ENCODE results near the gene MPC1.
"Not testable (repeated sequence)": the region's sequence is repeated elsewhere in the genome, so short reads cannot be mapped to it uniquely, and the experiment has no call there.

The MPC1 gene

GRCh38 chr6:166379103-166379586 lies 3.6 kb downstream of the MPC1 start:
- no peak for DNase-seq

- DNase-seq: no peak
These were observed 5.0 kb downstream of the MPC1 start for GRCh38 chr6:166377721-166378120.

- DNase-seq: no peak
These were observed 7.7 kb downstream of the MPC1 start for GRCh38 chr6:166375013-166375412.

- DNase-seq: no peak
These were observed 12.3 kb downstream of the MPC1 start for GRCh38 chr6:166370489-166370888.

GRCh38 chr6:166369782-166370181 lies 13.0 kb downstream of the MPC1 start:
- no peak for DNase-seq

GRCh38 chr6:166366921-166367320 lies 15.8 kb downstream of the MPC1 start:
- no peak for DNase-seq

- no peak for DNase-seq
These were observed 16.9 kb downstream of the MPC1 start for GRCh38 chr6:166365806-166366205.

- no peak for DNase-seq
These were observed 17.5 kb downstream of the MPC1 start for GRCh38 chr6:166365221-166365620.

GRCh38 chr6:166364456-166364855 lies 18.3 kb downstream of the MPC1 start:
- DNase-seq: no peak

- DNase-seq: not testable (repeated sequence)
These were observed 20.3 kb downstream of the MPC1 start for GRCh38 chr6:166362427-166362826.

GRCh38 chr6:166361077-166361429 lies 21.7 kb downstream of the MPC1 start:
- no peak for DNase-seq

- DNase-seq: peak; percentile 63
These were observed 22.3 kb downstream of the MPC1 start for GRCh38 chr6:166360243-166361076.

- DNase-seq: no peak
These were observed 27.2 kb downstream of the MPC1 start for GRCh38 chr6:166355552-166355951.

GRCh38 chr6:166354965-166355364 lies 27.8 kb downstream of the MPC1 start:
- no peak for DNase-seq

- no peak for DNase-seq
These were observed 28.6 kb downstream of the MPC1 start for GRCh38 chr6:166354143-166354542.

GRCh38 chr6:166353507-166353906 lies 29.2 kb downstream of the MPC1 start:
- DNase-seq: no peak

GRCh38 chr6:166352923-166353322 lies 29.8 kb downstream of the MPC1 start:
- no peak for DNase-seq

GRCh38 chr6:166351715-166352285 lies 30.9 kb downstream of the MPC1 start:
- peak; percentile 98 for DNase-seq

- DNase-seq: no peak
These were observed 34.3 kb downstream of the MPC1 start for GRCh38 chr6:166348305-166348949.

GRCh38 chr6:166346965-166347364 lies 35.8 kb downstream of the MPC1 start:
- no peak for DNase-seq

- no peak for DNase-seq
These were observed 36.3 kb downstream of the MPC1 start for GRCh38 chr6:166346449-166346848.

GRCh38 chr6:166345672-166346071 lies 37.1 kb downstream of the MPC1 start:
- not testable (repeated sequence) for DNase-seq

- DNase-seq: peak; percentile 19
These were observed 37.8 kb downstream of the MPC1 start for GRCh38 chr6:166344921-166345320.

GRCh38 chr6:166344240-166344639 lies 38.5 kb downstream of the MPC1 start:
- DNase-seq: no peak
